GM18505 (cell line): Measurements from ENCODE around the gene SDC3.

Experiments used
- ATAC-seq: cut with Tn5 transposase; IDR thresholded peaks from one replicate; pipeline ENCODE4 v1.9.1; 2021; ENCODE audit not compliant: unreplicated experiment
- POLR2A ChIP-seq: IDR thresholded peaks from 4 replicates; pipeline ENCODE4 v1.6.1; 2011; ENCODE audit warnings: borderline replicate concordance; ENCODE audit not compliant: insufficient read depth, insufficient read length; ENCODE audit errors: extremely low read depth

Gene SDC3

GRCh38 chr1:30883389-30884172, 25.0 kb downstream of the SDC3 start:
- ATAC-seq: no peak
- TF ChIP-seq POLR2A: no peak

- ATAC-seq: no peak
- no peak for TF ChIP-seq POLR2A
Measured at GRCh38 chr1:30882678-30883388, 25.7 kb downstream of the SDC3 start.

- no peak for ATAC-seq
- TF ChIP-seq POLR2A: no peak
Measured at GRCh38 chr1:30881319-30882181, 27.0 kb downstream of the SDC3 start.

GRCh38 chr1:30880678-30881318, 27.8 kb downstream of the SDC3 start:
- ATAC-seq: no peak
- TF ChIP-seq POLR2A: no peak

GRCh38 chr1:30879940-30880677, 28.4 kb downstream of the SDC3 start:
- ATAC-seq: no peak
- TF ChIP-seq POLR2A: no peak

GRCh38 chr1:30879126-30879786, 29.3 kb downstream of the SDC3 start:
- no peak for TF ChIP-seq POLR2A
- no peak for ATAC-seq

GRCh38 chr1:30878559-30878958, 30.0 kb downstream of the SDC3 start:
- ATAC-seq: no peak
- no peak for TF ChIP-seq POLR2A

- TF ChIP-seq POLR2A: no peak
- no peak for ATAC-seq
Measured at GRCh38 chr1:30878016-30878415, 30.5 kb downstream of the SDC3 start.

- TF ChIP-seq POLR2A: no peak
- ATAC-seq: no peak
Measured at GRCh38 chr1:30877205-30877912, 31.2 kb downstream of the SDC3 start.

- no peak for ATAC-seq
- TF ChIP-seq POLR2A: no peak
Measured at GRCh38 chr1:30876451-30877204, 31.9 kb downstream of the SDC3 start.

- no peak for ATAC-seq
- TF ChIP-seq POLR2A: no peak
Measured at GRCh38 chr1:30875916-30876315, 32.6 kb downstream of the SDC3 start.
